ENCODE measurements around the gene RALY. TPM values are rescaled to one million over a fixed set of nuclear protein-coding genes. Genes with fewer than 3 reads are reported as not detected.

Gene RALY
- total and polyA plus RNA-seq, 10 of the 15 experiments (the other 5 are each of a cell fraction or from before 2014, with no cell fraction given): 1.2 to 246 (median 137) TPM

DNA sequence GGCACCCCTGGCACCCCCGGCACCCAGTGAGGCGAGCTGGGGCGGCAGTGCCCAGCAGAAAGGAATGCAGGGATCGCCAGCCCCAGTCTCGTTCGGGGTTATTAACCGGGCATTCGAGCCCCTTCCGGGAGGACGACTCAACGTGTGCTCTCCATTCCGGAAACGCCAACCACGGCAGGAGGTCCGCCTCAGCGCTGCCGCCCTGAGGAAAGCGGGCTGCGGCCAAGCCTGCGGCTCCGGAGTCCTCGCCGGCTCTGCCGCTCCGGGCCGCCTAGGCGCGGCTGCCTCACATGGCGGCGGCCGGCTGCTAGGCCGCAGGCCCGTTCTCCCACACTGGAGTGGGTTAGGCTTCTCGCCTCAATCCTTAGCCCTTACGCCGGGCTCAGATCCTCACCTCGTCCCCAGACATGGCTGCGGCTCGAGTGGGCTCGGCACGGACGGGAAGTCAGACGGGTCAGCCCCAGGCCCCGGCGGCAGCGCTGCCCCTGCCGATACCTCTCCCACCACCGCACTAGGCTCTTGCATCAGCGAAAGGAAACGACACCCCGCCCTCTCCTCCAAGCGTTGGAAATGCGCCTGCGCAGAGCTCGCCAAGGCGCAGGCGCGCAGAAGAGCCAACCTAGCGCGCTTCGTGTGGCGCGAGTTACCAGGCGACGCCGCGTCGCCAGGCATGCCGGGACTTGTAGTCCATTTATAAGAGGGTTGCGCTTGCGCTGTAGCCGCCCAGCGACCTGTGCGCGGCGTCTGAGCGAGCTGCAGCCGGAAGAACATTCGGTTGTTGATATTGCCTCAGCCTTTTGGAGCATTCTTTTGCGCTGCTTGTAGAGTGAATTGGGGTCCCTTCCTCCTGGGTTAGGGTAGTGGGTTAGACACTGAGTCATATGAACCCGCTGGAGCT is 118.2 kb downstream of the RALY start, which contains the start of gene EIF2S2 (continued):
- TF ChIP-seq ZNF217 (IDR thresholded peaks at IDR 0.05) (peak; percentile 23; the same call in 1 of the 2 replicates), RCOR1 (conservative IDR thresholded peaks at IDR 0.05; ENCODE audit: low read depth, low read length) (no peak), NR2C1 (IDR thresholded peaks at IDR 0.05) (peak; percentile 74), STAT1 (conservative IDR thresholded peaks at IDR 0.05) (peak; percentile 17; the same call in 1 of the 2 replicates), RUNX3 (IDR thresholded peaks at IDR 0.05; ENCODE audit: low read length) (peak; percentile 58), NBN (IDR thresholded peaks at IDR 0.05) (no peak), EZH2 (IDR thresholded peaks at IDR 0.05; ENCODE audit: borderline replicate concordance, control insufficient read depth, low read depth, low read length) (no peak), MYB (IDR thresholded peaks at IDR 0.05; ENCODE audit: borderline replicate concordance, low read depth, low read length) (no peak), MEF2A (IDR thresholded peaks at IDR 0.05; ENCODE audit: insufficient read depth, low read depth, low read length) (no peak), IKZF2 (IDR thresholded peaks at IDR 0.05) (no peak; a peak in 1 of 4 replicates), ZBED1 (IDR thresholded peaks at IDR 0.05; ENCODE audit: borderline replicate concordance) (no peak), POU2F2 (IDR thresholded peaks at IDR 0.05; ENCODE audit: borderline replicate concordance, low read depth, low read length) (no peak), ATF7 (IDR thresholded peaks at IDR 0.05; ENCODE audit: low read depth) (peak; percentile 50; the same call in 1 of the 2 replicates), SREBF1 (IDR thresholded peaks at IDR 0.05; ENCODE audit: low read length) (peak; percentile 72; the same call in 1 of the 2 replicates), SMARCA5 (IDR thresholded peaks at IDR 0.05) (peak; percentile 84), JUND (IDR thresholded peaks at IDR 0.05; ENCODE audit: low read depth, low read length) (no peak), FOXM1 (IDR thresholded peaks at IDR 0.05; ENCODE audit: low read depth, low read length) (no peak), NFIC (IDR thresholded peaks at IDR 0.05; ENCODE audit: low read depth, low read length) (no peak)
- TF ChIP-seq, protein P1, sequence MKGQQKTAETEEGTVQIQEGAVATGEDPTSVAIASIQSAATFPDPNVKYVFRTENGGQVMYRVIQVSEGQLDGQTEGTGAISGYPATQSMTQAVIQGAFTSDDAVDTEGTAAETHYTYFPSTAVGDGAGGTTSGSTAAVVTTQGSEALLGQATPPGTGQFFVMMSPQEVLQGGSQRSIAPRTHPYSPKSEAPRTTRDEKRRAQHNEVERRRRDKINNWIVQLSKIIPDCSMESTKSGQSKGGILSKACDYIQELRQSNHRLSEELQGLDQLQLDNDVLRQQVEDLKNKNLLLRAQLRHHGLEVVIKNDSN (IDR thresholded peaks at IDR 0.05; ENCODE audit: borderline replicate concordance, extremely low read length, insufficient read depth, low read depth, low read length): no peak
- TF ChIP-seq, protein P2, sequence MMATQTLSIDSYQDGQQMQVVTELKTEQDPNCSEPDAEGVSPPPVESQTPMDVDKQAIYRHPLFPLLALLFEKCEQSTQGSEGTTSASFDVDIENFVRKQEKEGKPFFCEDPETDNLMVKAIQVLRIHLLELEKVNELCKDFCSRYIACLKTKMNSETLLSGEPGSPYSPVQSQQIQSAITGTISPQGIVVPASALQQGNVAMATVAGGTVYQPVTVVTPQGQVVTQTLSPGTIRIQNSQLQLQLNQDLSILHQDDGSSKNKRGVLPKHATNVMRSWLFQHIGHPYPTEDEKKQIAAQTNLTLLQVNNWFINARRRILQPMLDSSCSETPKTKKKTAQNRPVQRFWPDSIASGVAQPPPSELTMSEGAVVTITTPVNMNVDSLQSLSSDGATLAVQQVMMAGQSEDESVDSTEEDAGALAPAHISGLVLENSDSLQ (IDR thresholded peaks at IDR 0.05): no peak; the same call in 1 of the 2 replicates
- TF ChIP-seq, protein P3, sequence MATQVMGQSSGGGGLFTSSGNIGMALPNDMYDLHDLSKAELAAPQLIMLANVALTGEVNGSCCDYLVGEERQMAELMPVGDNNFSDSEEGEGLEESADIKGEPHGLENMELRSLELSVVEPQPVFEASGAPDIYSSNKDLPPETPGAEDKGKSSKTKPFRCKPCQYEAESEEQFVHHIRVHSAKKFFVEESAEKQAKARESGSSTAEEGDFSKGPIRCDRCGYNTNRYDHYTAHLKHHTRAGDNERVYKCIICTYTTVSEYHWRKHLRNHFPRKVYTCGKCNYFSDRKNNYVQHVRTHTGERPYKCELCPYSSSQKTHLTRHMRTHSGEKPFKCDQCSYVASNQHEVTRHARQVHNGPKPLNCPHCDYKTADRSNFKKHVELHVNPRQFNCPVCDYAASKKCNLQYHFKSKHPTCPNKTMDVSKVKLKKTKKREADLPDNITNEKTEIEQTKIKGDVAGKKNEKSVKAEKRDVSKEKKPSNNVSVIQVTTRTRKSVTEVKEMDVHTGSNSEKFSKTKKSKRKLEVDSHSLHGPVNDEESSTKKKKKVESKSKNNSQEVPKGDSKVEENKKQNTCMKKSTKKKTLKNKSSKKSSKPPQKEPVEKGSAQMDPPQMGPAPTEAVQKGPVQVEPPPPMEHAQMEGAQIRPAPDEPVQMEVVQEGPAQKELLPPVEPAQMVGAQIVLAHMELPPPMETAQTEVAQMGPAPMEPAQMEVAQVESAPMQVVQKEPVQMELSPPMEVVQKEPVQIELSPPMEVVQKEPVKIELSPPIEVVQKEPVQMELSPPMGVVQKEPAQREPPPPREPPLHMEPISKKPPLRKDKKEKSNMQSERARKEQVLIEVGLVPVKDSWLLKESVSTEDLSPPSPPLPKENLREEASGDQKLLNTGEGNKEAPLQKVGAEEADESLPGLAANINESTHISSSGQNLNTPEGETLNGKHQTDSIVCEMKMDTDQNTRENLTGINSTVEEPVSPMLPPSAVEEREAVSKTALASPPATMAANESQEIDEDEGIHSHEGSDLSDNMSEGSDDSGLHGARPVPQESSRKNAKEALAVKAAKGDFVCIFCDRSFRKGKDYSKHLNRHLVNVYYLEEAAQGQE (IDR thresholded peaks at IDR 0.05; ENCODE audit: low read depth, low read length): no peak
- TF ChIP-seq, protein P4, sequence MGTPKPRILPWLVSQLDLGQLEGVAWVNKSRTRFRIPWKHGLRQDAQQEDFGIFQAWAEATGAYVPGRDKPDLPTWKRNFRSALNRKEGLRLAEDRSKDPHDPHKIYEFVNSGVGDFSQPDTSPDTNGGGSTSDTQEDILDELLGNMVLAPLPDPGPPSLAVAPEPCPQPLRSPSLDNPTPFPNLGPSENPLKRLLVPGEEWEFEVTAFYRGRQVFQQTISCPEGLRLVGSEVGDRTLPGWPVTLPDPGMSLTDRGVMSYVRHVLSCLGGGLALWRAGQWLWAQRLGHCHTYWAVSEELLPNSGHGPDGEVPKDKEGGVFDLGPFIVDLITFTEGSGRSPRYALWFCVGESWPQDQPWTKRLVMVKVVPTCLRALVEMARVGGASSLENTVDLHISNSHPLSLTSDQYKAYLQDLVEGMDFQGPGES (IDR thresholded peaks at IDR 0.05): peak; percentile 32; the same call in 1 of the 2 replicates
- TF ChIP-seq, protein P5, sequence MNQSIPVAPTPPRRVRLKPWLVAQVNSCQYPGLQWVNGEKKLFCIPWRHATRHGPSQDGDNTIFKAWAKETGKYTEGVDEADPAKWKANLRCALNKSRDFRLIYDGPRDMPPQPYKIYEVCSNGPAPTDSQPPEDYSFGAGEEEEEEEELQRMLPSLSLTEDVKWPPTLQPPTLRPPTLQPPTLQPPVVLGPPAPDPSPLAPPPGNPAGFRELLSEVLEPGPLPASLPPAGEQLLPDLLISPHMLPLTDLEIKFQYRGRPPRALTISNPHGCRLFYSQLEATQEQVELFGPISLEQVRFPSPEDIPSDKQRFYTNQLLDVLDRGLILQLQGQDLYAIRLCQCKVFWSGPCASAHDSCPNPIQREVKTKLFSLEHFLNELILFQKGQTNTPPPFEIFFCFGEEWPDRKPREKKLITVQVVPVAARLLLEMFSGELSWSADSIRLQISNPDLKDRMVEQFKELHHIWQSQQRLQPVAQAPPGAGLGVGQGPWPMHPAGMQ (IDR thresholded peaks at IDR 0.05; ENCODE audit: borderline replicate concordance): no peak

Measured in GM12878 (cell line).